GM20431 (cell line): ENCODE measurements around the gene PROSER3.
"Not testable (repeated sequence)": the region's sequence is repeated elsewhere in the genome, so short reads cannot be mapped to it uniquely, and the experiment has no call there.

Experiments used
- in situ Hi-C: fragments of 300-500 bp; cut with MseI, MboI; formaldehyde crosslinking; loops from one replicate; pipeline ENCODE4 v1.15.0; 2020; ENCODE audit warnings: low sequenced_read_pairs; ENCODE audit not compliant: unreplicated experiment

PROSER3 gene

GRCh38 chr19:35788205-35788960 lies 30.4 kb downstream of the PROSER3 start:
- in situ Hi-C loops = no loop called here

GRCh38 chr19:35789195-35789977 lies 31.4 kb downstream of the PROSER3 start:
- in situ Hi-C loops = no loop called here

DNA sequence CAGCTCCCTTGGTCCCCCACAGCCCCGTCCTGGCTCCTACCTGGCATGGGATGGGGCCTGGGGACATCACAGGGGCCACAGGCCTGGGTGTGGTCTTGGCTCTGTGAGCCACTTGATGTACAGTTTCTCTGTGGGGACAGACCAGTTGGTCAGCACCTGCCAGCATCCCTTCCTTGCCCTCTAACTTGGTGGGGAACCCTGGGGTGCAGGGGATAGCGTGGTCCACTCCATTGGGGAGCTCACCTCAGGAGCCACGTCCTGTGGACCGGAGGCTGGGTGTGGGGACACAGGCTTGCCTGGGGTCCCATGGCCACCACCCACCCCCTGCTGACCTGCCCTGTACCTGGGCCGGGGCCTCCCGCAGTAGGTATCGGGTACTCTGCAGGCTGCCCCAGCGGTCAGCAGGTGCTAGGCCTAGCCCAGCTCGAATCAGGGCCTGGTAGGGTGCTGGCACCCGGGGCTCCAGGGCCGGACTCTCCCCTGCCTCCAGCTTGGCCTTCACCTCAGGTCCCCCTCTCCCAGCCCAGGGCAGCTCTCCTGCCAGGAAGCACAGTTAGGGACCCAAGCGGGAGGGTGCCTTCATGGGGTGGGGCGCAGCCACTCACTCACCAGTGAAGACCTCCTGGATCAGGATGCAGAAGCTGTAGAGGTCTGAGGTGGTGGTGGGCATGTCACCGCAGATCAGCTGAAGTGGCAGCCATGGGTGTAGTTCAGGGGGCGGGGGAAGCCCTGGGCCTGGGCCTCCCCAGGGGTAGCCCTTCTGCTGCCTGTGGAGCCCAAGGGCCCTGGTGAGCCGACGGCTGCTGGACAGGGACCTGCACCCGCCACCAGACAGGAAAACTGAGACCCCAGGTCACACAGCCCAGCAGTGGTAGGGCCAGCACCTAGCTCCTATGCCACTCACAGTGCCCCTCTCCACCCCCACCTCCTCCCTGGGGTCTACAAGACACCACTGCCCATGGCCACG lies 32.3 kb downstream of the PROSER3 start:
- in situ Hi-C loops = no loop called here

DNA sequence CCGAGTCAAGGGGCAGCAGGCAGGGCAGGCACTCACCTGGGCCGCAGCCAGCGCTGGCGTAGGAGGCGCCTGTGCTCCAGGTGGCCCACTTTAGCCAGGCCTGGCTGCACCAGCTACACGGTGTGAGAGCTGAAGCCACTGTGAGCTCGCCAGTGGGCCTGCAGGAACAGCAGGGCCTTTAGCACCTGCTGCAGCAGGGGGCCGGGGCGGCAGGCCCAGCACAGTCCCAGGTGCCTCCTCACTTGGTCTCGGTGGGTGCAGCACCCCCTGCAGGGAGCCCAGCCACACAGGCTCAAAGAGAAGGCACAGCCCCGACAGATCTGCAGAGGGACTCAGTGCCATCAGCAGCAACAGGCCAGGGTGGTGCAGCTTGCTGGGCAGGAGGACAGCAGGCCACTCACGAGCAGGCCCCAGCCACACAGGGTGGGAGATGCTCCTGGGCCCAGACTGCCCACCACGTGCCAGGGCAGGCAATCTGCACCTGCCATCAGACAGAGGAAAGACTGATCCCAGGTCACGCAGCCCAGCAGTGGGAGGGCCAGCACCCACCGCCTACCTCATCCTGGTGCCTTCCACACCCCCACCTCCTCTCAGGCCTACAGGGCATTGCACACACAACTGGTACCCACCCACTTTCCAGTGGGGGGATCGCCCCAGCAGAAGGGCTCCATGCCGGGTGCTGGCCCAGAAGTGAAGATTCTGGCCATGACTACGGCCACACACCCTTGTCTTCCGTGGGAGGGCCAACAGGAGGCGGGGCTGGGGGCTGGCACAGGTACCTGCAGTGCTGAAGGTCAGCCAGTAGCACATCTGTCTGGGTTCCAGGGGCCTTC lies 33.2 kb downstream of the PROSER3 start:
- in situ Hi-C loops = no loop called here

DNA sequence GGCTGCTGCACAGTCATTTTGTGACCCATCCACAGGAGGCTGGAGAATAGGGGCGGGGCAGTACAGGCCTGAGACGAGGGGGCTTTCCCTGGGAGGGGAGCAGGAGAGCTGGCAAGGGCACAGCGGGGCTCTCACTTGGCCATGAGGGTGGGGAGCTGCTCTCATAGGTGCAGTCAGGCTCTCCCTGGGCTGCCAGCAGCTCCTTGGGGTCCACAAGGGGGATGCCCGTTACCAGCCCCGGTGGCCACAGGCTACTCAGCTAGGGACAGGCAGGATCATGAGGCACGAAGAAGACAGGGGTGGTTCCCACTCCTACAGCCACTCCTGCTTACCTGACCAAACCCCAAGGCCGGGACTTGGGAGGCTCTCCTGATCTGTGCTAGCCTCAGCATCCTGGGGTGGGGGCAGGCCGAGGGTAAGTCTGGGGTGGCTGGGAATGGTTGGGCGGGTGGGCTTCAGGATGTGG lies 33.9 kb downstream of the PROSER3 start:
- in situ Hi-C loops = no loop called here

- in situ Hi-C loops = no loop called here
Measured at GRCh38 chr19:35792312-35792711, 34.3 kb downstream of the PROSER3 start.

- in situ Hi-C loops = no loop called here
Measured at GRCh38 chr19:35792888-35793287, 34.9 kb downstream of the PROSER3 start.

GRCh38 chr19:35793381-35794165 lies 35.6 kb downstream of the PROSER3 start:
- in situ Hi-C loops = no loop called here

- in situ Hi-C loops = not testable (repeated sequence)
Measured at GRCh38 chr19:35795564-35795963, 37.6 kb downstream of the PROSER3 start.

GRCh38 chr19:35796645-35797542 lies 38.9 kb downstream of the PROSER3 start:
- in situ Hi-C loops = no loop called here

GRCh38 chr19:35797663-35798062 lies 39.7 kb downstream of the PROSER3 start:
- in situ Hi-C loops = no loop called here

GRCh38 chr19:35801828-35802227 lies 43.9 kb downstream of the PROSER3 start:
- in situ Hi-C loops = no loop called here

GRCh38 chr19:35805526-35806102 lies 47.6 kb downstream of the PROSER3 start:
- in situ Hi-C loops = no loop called here

DNA sequence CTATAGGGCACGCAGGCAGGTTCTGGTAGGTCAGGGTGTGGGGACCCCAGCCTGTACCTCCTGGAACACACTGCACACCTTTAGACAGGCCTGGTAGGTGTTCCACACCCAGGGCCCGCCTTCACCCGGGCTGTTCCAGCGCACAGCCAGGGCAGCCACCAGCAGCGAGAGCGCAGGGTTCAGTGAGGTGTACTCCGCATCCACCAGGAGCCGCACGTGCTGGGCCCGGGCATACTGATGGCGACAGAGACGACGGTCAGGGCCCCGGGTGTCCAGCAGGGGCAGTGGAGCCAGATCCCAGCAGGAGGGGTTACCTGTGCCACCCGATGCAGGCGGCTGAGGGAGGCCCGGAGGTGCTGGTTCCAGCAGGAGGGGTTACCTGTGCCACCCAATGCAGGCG lies 48.6 kb downstream of the PROSER3 start:
- in situ Hi-C loops = no loop called here

- in situ Hi-C loops = no loop called here
Measured at GRCh38 chr19:35807633-35808032, 49.7 kb downstream of the PROSER3 start.

- in situ Hi-C loops = no loop called here
Measured at GRCh38 chr19:35811317-35812219, 53.6 kb downstream of the PROSER3 start.
